Mesothelial cell of epicardium (in vitro differentiated cells): Measurements from ENCODE around the gene PTPRK. TPM values are rescaled to one million over a fixed set of nuclear protein-coding genes. Genes with fewer than 3 reads are reported as not detected.

ENCODE experiments used
- DNase-seq, 2 experiments: peaks; one replicate each; pipeline ENCODE4 v3.0.0; 2021; ENCODE audit warnings: low spot score in 2 of 2; ENCODE audit not compliant: unreplicated experiment in 2 of 2
- H3K27ac Mint-ChIP-seq: 2 replicates; pipeline ENCODE4 v1.8.0; 2021; ENCODE audit warnings: mixed read lengths
- H3K27me3 Mint-ChIP-seq: 2 replicates; pipeline ENCODE4 v1.8.0; 2021; ENCODE audit warnings: low read depth, mixed read lengths
- H3K36me3 Mint-ChIP-seq: 2 replicates; pipeline ENCODE4 v1.8.0; 2021; ENCODE audit warnings: mixed read lengths
- H3K4me1 Mint-ChIP-seq: 2 replicates; pipeline ENCODE4 v1.8.0; 2021; ENCODE audit warnings: mixed read lengths
- H3K4me3 Mint-ChIP-seq: 2 replicates; pipeline ENCODE4 v1.8.0; 2021; ENCODE audit warnings: mild to moderate bottlenecking, moderate library complexity, mixed read lengths
- H3K9me3 Mint-ChIP-seq: 2 replicates; pipeline ENCODE4 v1.8.0; 2021; ENCODE audit warnings: mixed read lengths
- total RNA-seq: library from RNA; stranded (reverse); gene quantifications from 3 replicates; pipeline ENCODE4 v1.2.1, GENCODE V29; 2021
- TF ChIP-seq, protein P1 (sequence below): fragments of 200-600 bp; sonication (generic); IDR thresholded peaks from one replicate; pipeline ENCODE4 v1.5.0; 2021; ENCODE audit warnings: antibody characterized with exemption; ENCODE audit not compliant: unreplicated experiment

Gene PTPRK
- total RNA-seq, 1 donor from 2014 or later, result 93.7 TPM

DNA sequence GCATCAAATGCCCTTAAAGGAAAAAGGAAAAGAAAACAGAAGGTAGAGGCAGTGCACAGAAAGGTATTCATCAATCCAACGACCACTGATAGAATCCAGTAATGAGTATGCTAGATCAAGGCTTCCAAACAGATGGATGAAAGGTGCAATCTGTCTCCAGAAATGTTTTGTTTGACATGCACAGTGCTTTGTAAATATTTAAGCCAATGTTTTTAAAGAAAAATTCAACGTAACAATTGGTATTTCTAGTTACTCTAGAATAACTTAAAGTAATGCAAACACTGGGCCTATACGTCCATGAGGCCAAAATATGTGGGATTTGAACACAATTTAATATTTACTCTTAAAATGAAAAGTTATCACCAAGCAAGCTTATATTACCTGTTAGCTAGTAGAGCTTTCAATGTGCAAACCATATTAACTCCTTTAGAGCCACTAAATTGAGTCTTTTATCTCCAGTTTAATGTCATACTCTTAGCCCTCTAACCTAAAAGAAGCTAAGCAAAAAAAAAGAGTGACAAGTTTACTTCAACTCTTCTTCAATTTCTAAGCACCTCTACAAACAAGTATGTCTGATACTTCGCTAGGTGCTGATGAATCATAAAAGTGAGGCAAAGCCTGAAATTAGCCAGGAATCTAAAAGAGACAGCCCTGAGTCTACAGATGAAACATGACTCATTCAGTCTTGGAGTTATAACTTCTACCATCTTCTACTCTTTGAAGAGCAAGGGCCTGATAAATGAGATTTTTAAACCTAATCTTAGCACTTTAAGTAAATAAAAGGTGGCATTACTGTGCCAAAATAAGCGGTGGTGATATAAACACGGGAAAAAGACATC, 169.8 kb downstream of the PTPRK start:
- Mint-ChIP-seq H3K4me3 (no peak overlapping the region), H3K27me3 (no peaks in the 10 kb centered on the region), H3K4me1 (peaks cover 33% of the 10 kb centered on the region), H3K36me3 (no peaks in the 10 kb centered on the region), H3K9me3 (no peaks in the 10 kb centered on the region), H3K27ac (peak overlapping the region; percentile 63)
- no peak for DNase-seq
- TF ChIP-seq, protein P1, sequence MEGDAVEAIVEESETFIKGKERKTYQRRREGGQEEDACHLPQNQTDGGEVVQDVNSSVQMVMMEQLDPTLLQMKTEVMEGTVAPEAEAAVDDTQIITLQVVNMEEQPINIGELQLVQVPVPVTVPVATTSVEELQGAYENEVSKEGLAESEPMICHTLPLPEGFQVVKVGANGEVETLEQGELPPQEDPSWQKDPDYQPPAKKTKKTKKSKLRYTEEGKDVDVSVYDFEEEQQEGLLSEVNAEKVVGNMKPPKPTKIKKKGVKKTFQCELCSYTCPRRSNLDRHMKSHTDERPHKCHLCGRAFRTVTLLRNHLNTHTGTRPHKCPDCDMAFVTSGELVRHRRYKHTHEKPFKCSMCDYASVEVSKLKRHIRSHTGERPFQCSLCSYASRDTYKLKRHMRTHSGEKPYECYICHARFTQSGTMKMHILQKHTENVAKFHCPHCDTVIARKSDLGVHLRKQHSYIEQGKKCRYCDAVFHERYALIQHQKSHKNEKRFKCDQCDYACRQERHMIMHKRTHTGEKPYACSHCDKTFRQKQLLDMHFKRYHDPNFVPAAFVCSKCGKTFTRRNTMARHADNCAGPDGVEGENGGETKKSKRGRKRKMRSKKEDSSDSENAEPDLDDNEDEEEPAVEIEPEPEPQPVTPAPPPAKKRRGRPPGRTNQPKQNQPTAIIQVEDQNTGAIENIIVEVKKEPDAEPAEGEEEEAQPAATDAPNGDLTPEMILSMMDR, result no peak

GRCh38 chr6:128347123-128347522, 173.3 kb downstream of the PTPRK start:
- TF ChIP-seq, protein P1, result no peak
- H3K4me1 Mint-ChIP-seq, result peaks cover 32% of the 10 kb centered on the region
- no peak overlapping the region for H3K4me3 Mint-ChIP-seq
- no peaks in the 10 kb centered on the region for H3K9me3 Mint-ChIP-seq
- no peaks in the 10 kb centered on the region for H3K36me3 Mint-ChIP-seq
- no peaks in the 10 kb centered on the region for H3K27me3 Mint-ChIP-seq
- no peak for DNase-seq
- H3K27ac Mint-ChIP-seq, result no peak overlapping the region

DNA sequence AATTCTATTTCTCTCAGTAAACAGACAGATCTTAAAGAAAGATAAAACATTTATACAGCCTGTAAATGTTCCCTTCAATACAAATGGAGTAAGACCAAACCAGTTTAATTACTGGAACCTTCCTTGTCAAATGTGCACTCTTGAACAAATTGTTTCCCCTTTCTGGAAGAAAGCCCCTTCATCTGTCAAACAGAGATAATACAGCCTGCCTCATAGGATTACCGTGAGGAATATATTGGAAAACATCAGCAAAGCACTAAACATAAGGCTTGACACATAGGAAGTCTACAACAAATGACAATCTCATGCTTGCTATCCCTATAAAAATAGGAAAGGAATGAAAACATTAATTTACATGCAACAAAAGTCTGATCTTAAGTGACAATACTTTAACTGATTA, 173.8 kb downstream of the PTPRK start:
- no peak overlapping the region for H3K27ac Mint-ChIP-seq
- no peak overlapping the region for H3K4me3 Mint-ChIP-seq
- H3K36me3 Mint-ChIP-seq, result no peaks in the 10 kb centered on the region
- no peaks in the 10 kb centered on the region for H3K9me3 Mint-ChIP-seq
- TF ChIP-seq, protein P1, result no peak
- DNase-seq, result no peak
- H3K4me1 Mint-ChIP-seq, result peaks cover 31% of the 10 kb centered on the region
- H3K27me3 Mint-ChIP-seq, result no peaks in the 10 kb centered on the region

DNA sequence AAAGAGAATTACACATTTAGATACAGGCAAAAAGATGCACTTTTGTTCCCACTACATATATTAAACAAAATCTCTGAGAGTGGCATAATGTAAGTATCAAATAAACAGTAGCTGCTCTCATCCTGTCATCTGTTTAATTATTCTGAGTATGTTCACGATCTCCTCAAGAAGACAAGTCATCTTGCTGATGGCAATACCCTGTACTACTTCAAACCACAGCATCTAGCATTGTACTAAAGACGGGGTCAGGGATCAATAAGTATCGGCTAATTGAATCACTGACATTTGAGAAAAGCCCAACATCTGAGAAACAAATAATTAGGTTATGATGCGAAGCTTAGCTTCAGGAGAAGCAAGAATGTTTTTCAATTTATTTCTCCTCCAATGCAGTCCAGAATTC, 175.1 kb downstream of the PTPRK start:
- Mint-ChIP-seq H3K27ac (no peak overlapping the region), H3K36me3 (no peaks in the 10 kb centered on the region), H3K27me3 (no peaks in the 10 kb centered on the region), H3K9me3 (no peaks in the 10 kb centered on the region), H3K4me1 (peaks cover 22% of the 10 kb centered on the region), H3K4me3 (no peak overlapping the region)
- TF ChIP-seq, protein P1, result no peak
- DNase-seq, result no peak

- no peak for DNase-seq
- H3K4me1 Mint-ChIP-seq, result peaks cover 28% of the 10 kb centered on the region
- no peaks in the 10 kb centered on the region for H3K9me3 Mint-ChIP-seq
- H3K27ac Mint-ChIP-seq, result no peak overlapping the region
- no peak overlapping the region for H3K4me3 Mint-ChIP-seq
- no peaks in the 10 kb centered on the region for H3K36me3 Mint-ChIP-seq
- no peaks in the 10 kb centered on the region for H3K27me3 Mint-ChIP-seq
- TF ChIP-seq, protein P1, result no peak
Observed at GRCh38 chr6:128343706-128344105, 176.7 kb downstream of the PTPRK start.
